OCI-LY1 (cell line): ENCODE measurements around the gene SLCO3A1.

Source experiments
- CTCF ChIP-seq: fragments of 200-600 bp; sonication (generic), shearing (Covaris generic); IDR thresholded peaks from 2 replicates; pipeline ENCODE4 v1.5.1; 2017; ENCODE audit warnings: mild to moderate bottlenecking, antibody characterized with exemption, low read length, moderate library complexity, mixed read lengths
- EZH2 ChIP-seq: fragments of 200-600 bp; sonication (generic), shearing (Covaris generic); IDR thresholded peaks from 2 replicates; pipeline ENCODE4 v1.8.0; 2017; ENCODE audit warnings: borderline replicate concordance, mixed run types, mild to moderate bottlenecking, antibody characterized with exemption, low read length, moderate library complexity, mixed read lengths

- TF ChIP-seq CTCF (no peak), EZH2 (no peak)
Measured at GRCh38 chr15:92158426-92158825, 304.9 kb downstream of the SLCO3A1 start.
